ENCODE data around the gene SLC7A11. TPM values are rescaled to one million over a fixed set of nuclear protein-coding genes. Genes with fewer than 3 reads are reported as not detected.

The SLC7A11 gene
- total RNA-seq, 5 donors from 2014 or later (not counting 1 experiment from before 2014, with no cell fraction given) = 0.05 to 0.44 (median 0.30) TPM

GRCh38 chr4:138224614-138225013 lies 17.5 kb downstream of the SLC7A11 start:
- Mint-ChIP-seq H3K4me3 (no peak overlapping the region), H3K27ac (no peak overlapping the region), H3K36me3 (no peaks in the 10 kb centered on the region), H3K27me3 (no peaks in the 10 kb centered on the region), H3K9me3 (no peaks in the 10 kb centered on the region), H3K4me1 (no peaks in the 10 kb centered on the region)
- ChIA-PET POLR2A (no interaction called here), CTCF (no interaction called here)
- Histone ChIP-seq H3K27me3 (replicated peaks in 1 of 2; ENCODE audit: control insufficient read depth in 2 of 2, extremely low read depth in 1 of 2, insufficient read depth in 2 of 2, low read length in 1 of 2) (no peaks in the 10 kb centered on the region), H3K9me3 (no peaks in the 10 kb centered on the region), H3K4me3 (ENCODE audit: control insufficient read depth in 1 of 2, extremely low read depth in 1 of 2, low read length in 1 of 2) (no peak overlapping the region), H3K27ac (ENCODE audit: low read length) (no peak overlapping the region), H3K36me3 (ENCODE audit: control insufficient read depth in 2 of 2, extremely low read depth in 1 of 2, insufficient read depth in 1 of 2, low read length in 1 of 2) (no peaks in the 10 kb centered on the region), H3K4me1 (ENCODE audit: control insufficient read depth in 1 of 2, extremely low read depth in 1 of 2, insufficient read depth in 2 of 2, low read length in 2 of 2) (no peaks in the 10 kb centered on the region)
- ATAC-seq (replicated peaks in 1 of 4) (no peak), DNase-seq (no peak)

GRCh38 chr4:138223231-138223910 lies 18.8 kb downstream of the SLC7A11 start:
- Histone ChIP-seq H3K4me3 (ENCODE audit: control insufficient read depth in 1 of 2, extremely low read depth in 1 of 2, low read length in 1 of 2) (no peak overlapping the region), H3K4me1 (ENCODE audit: control insufficient read depth in 1 of 2, extremely low read depth in 1 of 2, insufficient read depth in 2 of 2, low read length in 2 of 2) (no peaks in the 10 kb centered on the region), H3K27me3 (replicated peaks in 1 of 2; ENCODE audit: control insufficient read depth in 2 of 2, extremely low read depth in 1 of 2, insufficient read depth in 2 of 2, low read length in 1 of 2) (no peaks in the 10 kb centered on the region), H3K9me3 (no peaks in the 10 kb centered on the region), H3K27ac (ENCODE audit: low read length) (no peak overlapping the region), H3K36me3 (ENCODE audit: control insufficient read depth in 2 of 2, extremely low read depth in 1 of 2, insufficient read depth in 1 of 2, low read length in 1 of 2) (no peaks in the 10 kb centered on the region)
- Mint-ChIP-seq H3K9me3 (no peaks in the 10 kb centered on the region), H3K4me3 (no peak overlapping the region), H3K27ac (no peak overlapping the region), H3K27me3 (no peaks in the 10 kb centered on the region), H3K4me1 (no peaks in the 10 kb centered on the region), H3K36me3 (no peaks in the 10 kb centered on the region)
- no peak for DNase-seq
- ChIA-PET CTCF (no interaction called here), POLR2A (no interaction called here)
- 100% methylated on average over 1 of the region's 4 CpGs for WGBS (ENCODE audit: insufficient coverage)
- ATAC-seq (replicated peaks in 1 of 4) = no peak

GRCh38 chr4:138222046-138222445 lies 20.1 kb downstream of the SLC7A11 start:
- ChIA-PET POLR2A (no interaction called here), CTCF (no interaction called here)
- Mint-ChIP-seq H3K36me3 (no peaks in the 10 kb centered on the region), H3K4me3 (no peak overlapping the region), H3K9me3 (no peaks in the 10 kb centered on the region), H3K27ac (no peak overlapping the region), H3K27me3 (no peaks in the 10 kb centered on the region), H3K4me1 (no peaks in the 10 kb centered on the region)
- Histone ChIP-seq H3K27me3 (replicated peaks in 1 of 2; ENCODE audit: control insufficient read depth in 2 of 2, extremely low read depth in 1 of 2, insufficient read depth in 2 of 2, low read length in 1 of 2) (no peaks in the 10 kb centered on the region), H3K36me3 (ENCODE audit: control insufficient read depth in 2 of 2, extremely low read depth in 1 of 2, insufficient read depth in 1 of 2, low read length in 1 of 2) (no peaks in the 10 kb centered on the region), H3K27ac (ENCODE audit: low read length) (no peak overlapping the region), H3K4me1 (ENCODE audit: control insufficient read depth in 1 of 2, extremely low read depth in 1 of 2, insufficient read depth in 2 of 2, low read length in 2 of 2) (no peaks in the 10 kb centered on the region), H3K4me3 (ENCODE audit: control insufficient read depth in 1 of 2, extremely low read depth in 1 of 2, low read length in 1 of 2) (no peak overlapping the region), H3K9me3 (no peaks in the 10 kb centered on the region)
- DNase-seq (no peak), ATAC-seq (replicated peaks in 1 of 4) (no peak)
- 78% methylated on average over 3 of the region's 4 CpGs for WGBS (ENCODE audit: insufficient coverage)

GRCh38 chr4:138218976-138219375 lies 23.2 kb downstream of the SLC7A11 start:
- no CpG with 5 or more reads among the region's 5 CpGs for WGBS (ENCODE audit: insufficient coverage)
- no peak overlapping the region for H3K4me3 Mint-ChIP-seq
- H3K9me3 Mint-ChIP-seq = no peaks in the 10 kb centered on the region
- H3K36me3 ChIP-seq (ENCODE audit: control insufficient read depth in 2 of 2, extremely low read depth in 1 of 2, insufficient read depth in 1 of 2, low read length in 1 of 2) = no peaks in the 10 kb centered on the region
- ATAC-seq (replicated peaks in 1 of 4) (no peak), DNase-seq (no peak)
- no peaks in the 10 kb centered on the region for H3K27me3 ChIP-seq (replicated peaks in 1 of 2; ENCODE audit: control insufficient read depth in 2 of 2, extremely low read depth in 1 of 2, insufficient read depth in 2 of 2, low read length in 1 of 2)
- CTCF ChIA-PET = no interaction called here
- no peaks in the 10 kb centered on the region for H3K4me1 Mint-ChIP-seq
- no peaks in the 10 kb centered on the region for H3K4me1 ChIP-seq (ENCODE audit: control insufficient read depth in 1 of 2, extremely low read depth in 1 of 2, insufficient read depth in 2 of 2, low read length in 2 of 2)
- no peaks in the 10 kb centered on the region for H3K36me3 Mint-ChIP-seq
- H3K4me3 ChIP-seq (ENCODE audit: control insufficient read depth in 1 of 2, extremely low read depth in 1 of 2, low read length in 1 of 2) = no peak overlapping the region
- POLR2A ChIA-PET = no interaction called here
- no peak overlapping the region for H3K27ac Mint-ChIP-seq
- no peaks in the 10 kb centered on the region for H3K9me3 ChIP-seq
- H3K27ac ChIP-seq (ENCODE audit: low read length) = no peak overlapping the region
- H3K27me3 Mint-ChIP-seq = no peaks in the 10 kb centered on the region

GRCh38 chr4:138217567-138217966 lies 24.6 kb downstream of the SLC7A11 start:
- no peaks in the 10 kb centered on the region for H3K27me3 Mint-ChIP-seq
- WGBS (ENCODE audit: insufficient coverage) = 85% methylated on average over 3 of the region's 5 CpGs
- H3K4me1 Mint-ChIP-seq = no peaks in the 10 kb centered on the region
- POLR2A ChIA-PET = no interaction called here
- Histone ChIP-seq H3K27me3 (replicated peaks in 1 of 2; ENCODE audit: control insufficient read depth in 2 of 2, extremely low read depth in 1 of 2, insufficient read depth in 2 of 2, low read length in 1 of 2) (no peaks in the 10 kb centered on the region), H3K27ac (ENCODE audit: low read length) (no peak overlapping the region), H3K36me3 (ENCODE audit: control insufficient read depth in 2 of 2, extremely low read depth in 1 of 2, insufficient read depth in 1 of 2, low read length in 1 of 2) (no peaks in the 10 kb centered on the region), H3K4me3 (ENCODE audit: control insufficient read depth in 1 of 2, extremely low read depth in 1 of 2, low read length in 1 of 2) (no peak overlapping the region), H3K9me3 (no peaks in the 10 kb centered on the region), H3K4me1 (ENCODE audit: control insufficient read depth in 1 of 2, extremely low read depth in 1 of 2, insufficient read depth in 2 of 2, low read length in 2 of 2) (no peaks in the 10 kb centered on the region)
- peaks cover 0 to 4% (median 3%) of the 10 kb centered on the region in 3 donors for H3K9me3 Mint-ChIP-seq
- no peak overlapping the region for H3K4me3 Mint-ChIP-seq
- DNase-seq (no peak), ATAC-seq (replicated peaks in 1 of 4) (no peak)
- CTCF ChIA-PET = no interaction called here
- H3K36me3 Mint-ChIP-seq = no peaks in the 10 kb centered on the region
- H3K27ac Mint-ChIP-seq = no peak overlapping the region

GRCh38 chr4:138216272-138216867 lies 25.8 kb downstream of the SLC7A11 start:
- peaks cover 0 to 4% (median 3%) of the 10 kb centered on the region in 3 donors for H3K9me3 Mint-ChIP-seq
- DNase-seq (no peak), ATAC-seq (replicated peaks in 1 of 4) (no peak)
- ChIA-PET CTCF (interaction anchor here in 1 of 2 donors (0.6 kb wide), 2 partner anchors 12 to 1440 kb away, joined by 3 read pairs; no protein-coding TSS in a partner anchor), POLR2A (interaction anchor here in 1 of 2 donors (0.7 kb wide), 1 partner anchor 28 kb away, joined by 3 read pairs; no protein-coding TSS in a partner anchor)
- Histone ChIP-seq H3K9me3 (no peaks in the 10 kb centered on the region), H3K4me1 (ENCODE audit: control insufficient read depth in 1 of 2, extremely low read depth in 1 of 2, insufficient read depth in 2 of 2, low read length in 2 of 2) (no peaks in the 10 kb centered on the region), H3K27me3 (replicated peaks in 1 of 2; ENCODE audit: control insufficient read depth in 2 of 2, extremely low read depth in 1 of 2, insufficient read depth in 2 of 2, low read length in 1 of 2) (no peaks in the 10 kb centered on the region), H3K4me3 (ENCODE audit: control insufficient read depth in 1 of 2, extremely low read depth in 1 of 2, low read length in 1 of 2) (no peak overlapping the region), H3K36me3 (ENCODE audit: control insufficient read depth in 2 of 2, extremely low read depth in 1 of 2, insufficient read depth in 1 of 2, low read length in 1 of 2) (no peaks in the 10 kb centered on the region), H3K27ac (ENCODE audit: low read length) (no peak overlapping the region)
- no peaks in the 10 kb centered on the region for H3K36me3 Mint-ChIP-seq
- H3K4me1 Mint-ChIP-seq = no peaks in the 10 kb centered on the region
- H3K4me3 Mint-ChIP-seq = no peak overlapping the region
- no CpG with 5 or more reads among the region's 4 CpGs for WGBS (ENCODE audit: insufficient coverage)
- H3K27ac Mint-ChIP-seq = no peak overlapping the region
- no peaks in the 10 kb centered on the region for H3K27me3 Mint-ChIP-seq

All from T-cell (primary cell).